Left colon (tissue), 2 donors: ENCODE measurements around the gene UTP15. TPM values are rescaled to one million over a fixed set of nuclear protein-coding genes. Genes with fewer than 3 reads are reported as not detected.
A peak's percentile ranks its signal among the peaks of the same experiment; 100 is the strongest.

ENCODE experiments used
- ATAC-seq: fragments of 200-7000 bp; cut with Tn5 transposase; one replicate; pipeline ENCODE4 v1.9.1; 2020; ENCODE audit warnings: mild to moderate bottlenecking, moderate library complexity
- DNase-seq, 2 donors: peaks; one replicate each; pipeline ENCODE4 v3.0.0-alpha.2; 2020
- intact Hi-C, 2 donors: fragments of 100-400 bp; cut with DNase I in 1 of 2; cut with micrococcal nuclease in 1 of 2; formaldehyde crosslinking; loops; one replicate each; pipeline versions ENCODE4 v1.11.2 to v1.14.0; 2022; cut with DNase I, micrococcal nuclease
- long read RNA-seq: library from polyadenylated mRNA; unstranded; transcript quantifications from one replicate; pipeline ENCODE4 v2.0.0, GENCODE V29; 2021
- total RNA-seq, 2 donors: library from RNA; stranded (reverse); fragmentation: NEBNext Ultra II Directional; extraction: Animal tissue kit (Norgen Biotek cat#: 25700); gene quantifications; one replicate each; pipeline ENCODE4 v1.2.1, GENCODE V29; 2021
- donor health status: DM: no; HTN: no; CAD: no.
- donor health status: DM: yes; HTN: yes; CAD: no.

The UTP15 gene
- 10 to 100 TPM in 1 of 2 donors, 1 to 10 TPM in 1; 9.3 to 12.4 TPM for total RNA-seq
- long read RNA-seq, partial matches to known transcripts, result 0 of 7 reads
- long read RNA-seq, other reads (novel, unspliced or antisense), result 4 of 7 reads

- DNase-seq (peak; percentile 99 to 100), ATAC-seq (peak; percentile 97)
- intact Hi-C loops, result no loop called here
Observed at GRCh38 chr5:73565139-73565968, at the start of gene UTP15, which contains the start of gene ANKRA2. UTP15 (plus strand) TSS chr5:73565743; CDS start chr5:73567345, 1,602 bp downstream. ANKRA2 (minus strand) TSS chr5:73565639; CDS start chr5:73562881, 2,758 bp downstream.

- DNase-seq (peak; percentile 49 to 60), ATAC-seq (peak; percentile 84)
- intact Hi-C loops, result no loop called here
Observed at GRCh38 chr5:73519531-73520283, 45.8 kb upstream of the UTP15 start.

DNA sequence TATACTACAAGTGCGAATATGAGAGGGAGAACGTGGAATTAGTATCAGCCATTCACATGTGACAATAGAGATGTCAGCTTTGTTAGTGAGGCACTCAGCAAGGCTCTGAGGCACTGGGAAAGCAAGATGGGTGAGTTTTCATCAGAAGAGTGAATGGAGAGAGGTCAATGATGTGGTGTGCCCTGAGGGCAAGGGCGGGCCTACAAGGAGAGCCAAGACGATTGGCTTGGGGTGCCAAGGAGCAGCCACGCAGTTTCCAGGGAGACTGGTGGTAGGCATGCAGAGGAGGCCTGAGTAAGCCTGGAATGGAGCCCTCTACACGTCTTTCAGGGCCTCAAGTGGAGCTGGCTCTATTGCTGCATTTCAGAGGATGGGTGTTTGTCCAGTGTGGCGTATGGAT lies 42.6 kb upstream of the UTP15 start:
- DNase-seq, result no peak
- intact Hi-C loops, result no loop called here
- no peak for ATAC-seq

DNA sequence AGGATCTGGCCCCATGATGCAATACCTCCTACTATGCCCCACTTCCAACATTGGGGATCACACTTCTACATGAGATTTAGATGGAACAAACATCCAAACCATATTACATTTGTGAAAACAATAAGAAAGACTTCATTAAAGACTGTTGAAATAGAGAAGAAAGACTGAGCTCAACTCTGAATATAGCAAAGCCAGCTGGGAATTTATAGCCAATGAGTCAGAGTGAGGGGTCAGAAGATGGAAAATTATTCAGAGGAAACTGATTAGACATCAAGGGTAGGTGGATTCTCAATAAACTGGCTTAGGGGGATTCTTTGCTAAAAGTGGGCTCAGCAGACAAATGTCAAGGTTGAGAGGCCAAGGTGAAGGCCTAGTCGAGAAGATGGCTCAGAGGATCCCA lies 41.7 kb upstream of the UTP15 start:
- DNase-seq, result no peak
- intact Hi-C loops, result no loop called here
- ATAC-seq, result no peak

GRCh38 chr5:73525606-73526203 lies 39.8 kb upstream of the UTP15 start:
- intact Hi-C loops, result no loop called here
- ATAC-seq (no peak), DNase-seq (no peak)

GRCh38 chr5:73528248-73528647 lies 37.3 kb upstream of the UTP15 start:
- DNase-seq, result no peak
- no peak for ATAC-seq
- intact Hi-C loops, result no loop called here

DNA sequence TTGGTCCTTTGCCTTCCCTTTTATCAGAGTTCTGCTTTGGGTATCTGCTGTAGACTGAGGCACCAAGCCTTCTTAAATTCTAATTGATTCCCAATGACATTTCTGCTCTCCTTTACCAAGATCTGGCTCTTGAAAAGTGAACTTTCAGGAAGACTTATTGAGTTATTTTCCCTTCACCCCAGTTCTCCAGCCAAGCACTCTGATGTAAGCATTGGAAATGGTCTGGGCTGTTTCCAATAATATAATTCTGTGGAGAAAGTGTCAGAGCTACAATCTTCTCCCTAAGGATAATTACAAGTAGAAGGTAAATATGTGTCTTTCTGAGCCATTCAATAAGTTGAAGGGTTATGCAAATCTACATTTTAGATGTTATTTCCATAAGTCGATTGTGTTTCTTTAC lies 36.5 kb upstream of the UTP15 start:
- DNase-seq (no peak), ATAC-seq (no peak)
- intact Hi-C loops, result no loop called here

DNA sequence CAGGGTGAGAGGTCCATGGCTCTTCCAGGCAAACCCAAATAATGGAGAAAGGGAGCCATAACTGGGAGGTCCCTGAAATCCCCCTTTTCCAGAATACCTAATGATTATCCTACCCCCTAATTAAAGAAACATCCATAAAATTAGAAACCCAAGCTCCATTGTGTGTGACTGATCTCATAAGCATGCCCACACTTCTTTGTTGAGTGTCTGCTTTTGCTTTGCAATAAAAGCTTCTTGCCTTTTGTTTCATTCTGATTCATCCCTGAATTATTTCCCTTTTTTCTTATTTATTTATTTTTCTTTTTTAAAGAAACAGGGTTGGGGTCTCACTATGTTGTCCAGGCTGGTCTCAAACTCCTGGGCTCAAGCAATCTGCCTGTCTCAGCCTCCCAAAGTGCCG lies 34.2 kb upstream of the UTP15 start:
- ATAC-seq, result no peak
- intact Hi-C loops, result no loop called here

DNA sequence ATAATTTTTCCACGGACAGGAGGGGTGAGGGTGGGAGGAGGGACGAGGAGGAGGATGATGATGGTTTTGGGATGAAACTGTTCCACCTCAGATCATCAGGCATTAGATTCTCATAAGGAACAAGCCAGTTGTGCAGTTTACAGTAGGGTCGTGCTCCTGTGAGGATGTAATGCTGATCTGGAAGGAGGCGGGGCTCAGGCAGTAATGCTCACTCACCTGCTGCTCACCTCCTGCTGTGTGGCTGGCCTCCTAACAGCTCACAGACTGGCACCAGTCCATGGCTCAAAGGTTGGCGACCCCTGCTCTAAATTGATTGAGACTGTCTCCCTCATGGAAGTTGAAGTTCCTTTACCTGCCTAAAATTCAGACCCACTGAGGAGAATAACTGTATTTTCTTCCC lies 33.3 kb upstream of the UTP15 start:
- intact Hi-C loops, result no loop called here
- no peak for DNase-seq
- ATAC-seq, result peak; percentile 70

More for the DNA sequence above, 34.2 kb upstream of the UTP15 start:
- DNase-seq, result no peak

DNA sequence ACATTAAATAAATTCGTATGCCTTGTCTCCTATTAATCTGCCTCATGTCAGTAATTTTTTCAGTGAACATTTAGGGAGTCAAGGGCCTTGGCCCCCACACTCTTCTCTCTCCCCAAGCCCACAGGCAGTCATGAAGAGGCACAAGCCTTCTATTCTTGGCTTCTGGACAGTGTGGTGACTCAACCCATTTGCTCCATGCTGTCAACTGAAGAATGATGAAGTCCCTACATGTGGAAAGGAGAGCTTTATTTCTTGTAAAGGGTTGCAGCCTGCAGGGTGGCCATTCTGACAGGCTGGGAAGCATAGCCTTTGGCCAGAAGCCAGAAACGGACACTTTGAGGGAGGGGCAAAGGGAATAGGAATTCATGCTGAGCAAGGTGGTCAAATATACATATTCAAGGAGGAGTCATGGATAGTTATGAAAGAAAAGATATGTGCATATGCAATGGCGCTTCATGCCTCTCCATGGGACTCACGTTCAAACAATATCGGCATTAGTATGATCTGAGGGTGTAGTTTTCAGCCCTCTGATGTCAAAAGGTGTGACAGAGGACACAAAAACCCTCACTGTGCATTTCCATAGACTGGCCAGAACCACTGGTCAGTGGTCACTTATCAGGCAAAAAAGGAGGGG lies 31.4 kb upstream of the UTP15 start:
- DNase-seq (no peak), ATAC-seq (no peak)
- intact Hi-C loops, result no loop called here

DNA sequence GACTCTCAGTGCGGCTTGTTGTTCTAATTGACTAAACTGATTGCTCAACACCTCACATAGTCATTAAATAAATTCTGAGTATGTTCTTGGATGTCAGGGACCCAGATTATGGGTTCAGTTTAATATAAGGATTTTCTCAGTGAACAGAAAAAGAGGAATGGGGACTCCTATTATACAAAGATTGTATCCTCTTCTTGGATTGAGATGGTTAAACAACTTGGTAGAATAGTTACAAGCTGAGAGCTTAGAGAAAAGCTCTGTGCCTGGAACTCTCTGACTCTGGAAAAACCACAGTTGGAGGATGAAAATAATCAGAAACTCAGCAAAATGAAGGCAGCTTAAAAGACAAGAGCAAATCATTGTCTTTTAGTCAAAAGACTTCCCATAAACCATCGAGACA lies 30.6 kb upstream of the UTP15 start:
- intact Hi-C loops, result no loop called here
- ATAC-seq (no peak), DNase-seq (no peak)

DNA sequence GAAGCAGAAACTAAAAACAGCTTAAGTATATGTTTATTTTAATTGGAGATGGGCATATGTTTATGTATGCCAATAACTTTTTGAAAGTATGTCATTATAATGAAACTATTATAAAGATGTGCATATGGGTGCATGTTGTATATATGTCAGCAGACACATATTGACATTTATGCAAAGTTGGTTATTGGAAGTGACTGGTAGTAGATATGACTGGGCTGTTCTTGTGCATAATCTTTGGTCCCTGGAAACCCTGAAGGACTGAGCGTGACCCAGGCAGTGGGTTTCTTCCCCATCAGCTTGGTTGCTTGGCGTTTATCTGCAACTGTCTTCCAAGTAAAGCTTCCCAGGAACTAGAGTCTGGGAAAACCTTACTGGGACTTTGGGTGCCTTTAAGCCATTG lies 25.8 kb upstream of the UTP15 start:
- intact Hi-C loops, result no loop called here
- ATAC-seq, result no peak

DNA sequence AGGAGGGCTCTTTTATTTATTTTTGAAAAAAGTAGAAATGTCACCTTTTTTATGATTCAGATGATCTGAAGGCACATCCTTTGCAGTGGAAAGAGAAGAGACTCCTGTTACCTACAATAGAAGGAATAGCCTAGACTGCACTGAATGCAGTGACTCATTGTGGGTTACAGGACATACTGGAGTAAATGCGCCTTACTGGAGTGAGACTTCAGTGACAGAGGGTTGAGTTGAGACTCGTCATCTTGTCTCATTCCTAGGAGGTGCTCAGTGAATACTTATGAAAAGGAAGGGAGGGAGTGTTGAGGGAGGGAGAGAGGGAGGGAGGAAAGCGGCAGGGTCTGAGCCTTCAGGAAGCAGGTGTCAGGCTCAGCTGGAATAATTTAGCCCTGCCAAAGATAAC lies 25.4 kb upstream of the UTP15 start:
- intact Hi-C loops, result no loop called here
- DNase-seq, result no peak
- no peak for ATAC-seq

More for the DNA sequence above, 25.8 kb upstream of the UTP15 start:
- DNase-seq, result no peak

DNA sequence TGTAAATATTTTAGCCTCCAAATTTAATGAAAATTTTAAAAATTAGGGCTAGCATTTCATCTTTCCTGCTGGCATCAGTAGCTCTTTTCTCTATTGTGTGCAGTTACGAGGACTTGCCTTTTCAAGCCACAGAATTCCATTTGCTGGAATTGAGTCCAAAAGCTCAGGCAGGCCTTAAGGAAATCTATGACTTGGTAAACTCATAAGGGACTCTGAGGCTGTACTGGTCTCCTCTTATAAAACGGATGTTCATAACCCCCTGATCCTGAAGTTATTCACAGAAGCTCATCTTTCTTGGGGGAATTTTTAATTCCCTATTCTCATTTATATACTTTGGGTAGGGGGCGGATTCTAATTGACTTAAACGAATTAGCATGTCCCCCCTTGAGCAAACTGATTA lies 23.5 kb upstream of the UTP15 start:
- DNase-seq, result no peak

DNA sequence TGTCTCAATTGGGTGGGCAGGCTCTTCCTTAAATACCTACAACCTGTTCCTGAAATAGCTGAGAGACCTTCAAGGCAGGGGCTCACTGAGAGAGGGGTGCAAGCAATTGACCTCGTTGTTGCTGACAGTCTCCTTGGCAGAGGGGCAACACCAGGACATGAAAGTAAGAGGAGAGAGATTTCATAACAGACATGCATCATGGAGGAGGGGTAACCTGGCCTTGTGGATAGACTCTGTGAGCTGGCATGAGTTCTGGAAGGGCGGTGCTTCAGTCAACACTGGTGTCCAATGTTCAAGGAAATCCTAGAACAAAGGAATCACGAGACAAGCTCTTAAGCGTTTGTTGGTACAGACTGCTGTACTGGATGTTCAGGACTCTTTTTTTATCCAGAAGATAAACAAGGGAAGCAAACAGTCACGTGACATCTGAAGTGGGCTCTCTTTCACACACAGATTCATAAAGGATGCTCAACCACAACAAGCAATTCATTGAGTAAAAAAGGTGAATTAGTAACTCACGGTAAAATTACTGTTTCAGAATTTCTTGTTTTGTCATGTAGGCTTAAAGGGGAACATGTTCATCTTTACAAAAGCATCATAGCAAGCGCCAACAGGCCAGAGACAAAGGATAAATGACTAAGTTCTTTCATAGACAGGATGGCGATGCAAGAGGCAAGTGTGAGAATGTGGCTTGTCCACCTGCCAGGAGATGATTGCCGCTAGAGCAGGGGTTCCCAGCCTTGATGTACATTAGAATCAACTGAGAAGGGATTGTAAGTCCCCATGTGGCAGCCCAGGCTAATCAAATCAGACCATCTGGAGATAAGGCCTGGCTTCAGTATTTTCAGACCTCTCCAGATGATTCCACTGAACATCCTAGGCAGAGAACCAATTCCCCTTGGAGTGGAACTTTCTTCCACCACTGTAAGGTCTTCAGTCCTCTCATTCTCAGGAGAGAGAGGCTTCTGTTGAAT lies 20.8 kb upstream of the UTP15 start:
- intact Hi-C loops, result no loop called here
- DNase-seq (peak; percentile 84 to 93), ATAC-seq (peak; percentile 90)

More for the DNA sequence above, 23.5 kb upstream of the UTP15 start:
- intact Hi-C loops, result no loop called here
- peak; percentile 33 for ATAC-seq

DNA sequence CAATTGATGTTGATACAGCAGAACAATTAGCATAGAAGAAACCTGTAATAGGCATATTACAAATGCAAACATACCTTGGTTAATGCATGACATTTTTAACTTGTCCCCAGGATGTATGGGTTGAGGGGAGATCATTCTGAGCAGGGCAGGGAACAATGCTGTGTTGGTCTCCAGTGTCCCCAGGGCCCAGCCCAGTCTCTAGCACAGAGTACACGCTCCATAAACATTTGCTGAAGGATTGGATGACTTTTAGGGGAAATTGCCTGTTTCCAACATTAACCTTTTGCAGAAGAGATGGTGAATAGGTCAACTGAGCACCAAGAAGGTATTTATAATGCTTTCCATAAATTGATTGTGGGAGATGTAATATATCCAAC lies 20.2 kb upstream of the UTP15 start:
- ATAC-seq, result no peak
- no peak for DNase-seq
- intact Hi-C loops, result no loop called here

DNA sequence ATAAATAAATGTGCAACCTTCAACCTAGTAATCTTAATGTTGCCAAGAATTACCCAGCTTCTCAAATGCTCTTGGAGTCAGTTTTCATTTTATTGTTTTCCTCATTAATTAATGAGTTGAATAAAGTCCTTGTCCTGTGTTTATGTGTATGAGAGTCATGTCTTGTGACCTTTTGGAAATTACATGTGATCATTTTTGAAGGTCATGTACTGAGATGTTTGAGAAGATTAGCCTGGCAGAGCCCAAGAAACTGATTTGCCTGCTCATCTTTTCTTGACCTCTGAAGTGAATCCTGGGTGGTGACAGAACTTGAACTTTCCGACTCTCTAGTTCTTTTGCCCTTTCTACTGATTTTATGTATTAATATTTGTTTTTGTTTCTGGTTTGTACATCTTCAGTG lies 15.5 kb upstream of the UTP15 start:
- DNase-seq (no peak), ATAC-seq (no peak)
- intact Hi-C loops, result no loop called here

GRCh38 chr5:73552642-73553041 lies 12.9 kb upstream of the UTP15 start:
- ATAC-seq (no peak), DNase-seq (no peak)
- intact Hi-C loops, result no loop called here
